Esophagus squamous epithelium (tissue), 4 donors: ENCODE measurements around the gene ETFB.

Experiments
- POLR2A ChIP-seq, 4 donors: fragments of 450-650 bp; IDR thresholded peaks; one replicate each; pipeline ENCODE4 v1.6.1; 2017; ENCODE audit warnings: antibody characterized with exemption in 4 of 4, mild to moderate bottlenecking in 4 of 4, moderate library complexity in 3 of 4
- TF ChIP-seq, protein P1 (sequence below), 6 experiments: fragments of 450-650 bp in 4 of 6; fragments of 200-600 bp in 2 of 6; sonication (generic) in 2 of 6; IDR thresholded peaks; one replicate each; pipeline ENCODE4 v1.5.1; 2016 to 2019; ENCODE audit warnings: antibody characterized with exemption in 6 of 6, mild to moderate bottlenecking in 4 of 6, moderate library complexity in 4 of 6

DNA sequence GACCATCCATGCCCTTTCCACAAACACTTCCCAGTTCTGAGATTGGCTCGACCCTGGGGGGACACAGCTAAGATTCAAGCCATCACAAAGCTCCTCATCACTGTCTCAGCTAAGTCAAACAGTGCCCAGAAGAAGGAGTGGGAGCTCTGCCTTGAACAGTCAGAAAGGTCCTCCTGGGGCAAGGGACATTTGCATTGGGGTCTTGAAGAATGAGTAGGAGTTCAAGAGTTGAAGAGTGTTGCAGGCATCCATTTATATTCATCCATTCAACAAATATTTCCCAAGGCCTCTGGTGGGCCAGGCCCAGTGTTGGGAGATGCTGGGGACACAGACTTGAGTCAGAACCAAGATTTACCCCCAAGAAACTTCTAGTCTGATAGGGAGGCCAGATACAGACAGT, 48.2 kb downstream of the ETFB start:
- TF ChIP-seq, protein P1, sequence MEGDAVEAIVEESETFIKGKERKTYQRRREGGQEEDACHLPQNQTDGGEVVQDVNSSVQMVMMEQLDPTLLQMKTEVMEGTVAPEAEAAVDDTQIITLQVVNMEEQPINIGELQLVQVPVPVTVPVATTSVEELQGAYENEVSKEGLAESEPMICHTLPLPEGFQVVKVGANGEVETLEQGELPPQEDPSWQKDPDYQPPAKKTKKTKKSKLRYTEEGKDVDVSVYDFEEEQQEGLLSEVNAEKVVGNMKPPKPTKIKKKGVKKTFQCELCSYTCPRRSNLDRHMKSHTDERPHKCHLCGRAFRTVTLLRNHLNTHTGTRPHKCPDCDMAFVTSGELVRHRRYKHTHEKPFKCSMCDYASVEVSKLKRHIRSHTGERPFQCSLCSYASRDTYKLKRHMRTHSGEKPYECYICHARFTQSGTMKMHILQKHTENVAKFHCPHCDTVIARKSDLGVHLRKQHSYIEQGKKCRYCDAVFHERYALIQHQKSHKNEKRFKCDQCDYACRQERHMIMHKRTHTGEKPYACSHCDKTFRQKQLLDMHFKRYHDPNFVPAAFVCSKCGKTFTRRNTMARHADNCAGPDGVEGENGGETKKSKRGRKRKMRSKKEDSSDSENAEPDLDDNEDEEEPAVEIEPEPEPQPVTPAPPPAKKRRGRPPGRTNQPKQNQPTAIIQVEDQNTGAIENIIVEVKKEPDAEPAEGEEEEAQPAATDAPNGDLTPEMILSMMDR (IDR thresholded peaks at IDR 0.05) = no peak
- TF ChIP-seq POLR2A (IDR thresholded peaks at IDR 0.05) = no peak
